NCI-H748 treated with DMSO at 0.1 percent for 48 hours (cell line): ENCODE measurements around the gene GPER1.
A peak's percentile ranks its signal among the peaks of the same experiment; 100 is the strongest.
"Not testable (repeated sequence)": the region's sequence is repeated elsewhere in the genome, so short reads cannot be mapped to it uniquely, and the experiment has no call there.

Source experiments
- DNase-seq: peaks from one replicate; lab custom pipeline; 2025; lab: John Stamatoyannopoulos, UW

The GPER1 gene

DNA sequence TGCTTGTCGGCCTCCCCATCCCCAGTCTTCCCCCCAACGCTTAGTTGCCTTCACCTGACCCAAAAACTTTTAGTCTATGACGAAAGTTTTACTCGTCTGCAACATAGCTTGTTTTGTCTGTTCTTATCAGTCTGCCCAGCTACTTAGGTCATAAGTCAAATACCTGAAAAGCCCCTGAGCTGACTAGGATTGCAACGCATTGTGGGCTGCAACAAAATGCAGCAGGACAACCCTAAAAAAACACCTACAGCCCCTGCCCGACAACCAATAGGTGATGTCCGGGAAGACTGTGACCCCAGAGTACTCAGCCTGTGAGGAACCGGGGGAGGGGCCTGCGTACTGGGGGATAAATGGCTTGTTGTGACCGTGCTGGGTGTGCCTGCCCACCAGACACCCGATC, 19.3 kb upstream of the GPER1 start:
- DNase-seq, result no peak

DNA sequence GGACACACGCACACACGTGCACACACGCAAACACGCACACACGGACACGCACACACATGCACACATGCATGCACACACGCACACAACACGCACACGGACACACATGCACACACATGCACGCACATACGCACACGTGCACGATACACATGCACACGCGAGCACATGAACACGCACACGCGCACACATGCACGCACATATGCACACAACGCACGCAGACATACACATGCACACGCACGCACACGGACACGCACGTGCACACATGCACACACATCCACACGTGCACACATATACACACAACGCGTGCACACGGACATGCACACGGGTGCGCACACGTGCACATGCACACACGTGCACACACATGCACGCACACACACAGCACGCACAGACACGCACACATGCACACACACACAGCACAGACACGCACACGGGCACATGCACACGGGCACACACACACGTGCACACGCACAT, 17.3 kb upstream of the GPER1 start:
- no peak for DNase-seq

DNA sequence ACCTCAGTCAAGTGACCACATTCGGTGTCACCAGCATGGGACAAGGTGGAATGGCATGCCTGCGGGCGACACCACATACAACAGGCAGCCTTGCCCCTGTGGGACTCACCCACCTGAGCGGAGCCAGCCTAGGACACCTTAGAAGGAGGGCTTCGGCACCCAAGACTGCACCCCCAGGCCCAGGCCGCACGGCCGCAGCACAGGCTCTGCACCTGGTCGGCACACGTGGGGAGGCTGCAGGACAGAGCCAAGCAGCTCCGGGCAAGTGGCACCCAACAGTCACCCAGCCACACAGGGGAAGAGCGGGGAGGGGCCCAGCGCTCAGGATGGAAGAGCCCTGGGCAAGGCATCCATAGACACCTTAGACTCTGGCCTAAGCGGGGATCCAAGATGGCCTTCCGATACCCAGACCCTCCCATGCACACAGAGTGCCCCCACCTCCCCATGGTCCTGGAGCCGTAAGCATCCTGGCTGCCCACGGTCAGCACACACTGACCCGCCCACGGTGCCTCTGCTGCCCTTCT, 16.1 kb upstream of the GPER1 start:
- no peak for DNase-seq

DNA sequence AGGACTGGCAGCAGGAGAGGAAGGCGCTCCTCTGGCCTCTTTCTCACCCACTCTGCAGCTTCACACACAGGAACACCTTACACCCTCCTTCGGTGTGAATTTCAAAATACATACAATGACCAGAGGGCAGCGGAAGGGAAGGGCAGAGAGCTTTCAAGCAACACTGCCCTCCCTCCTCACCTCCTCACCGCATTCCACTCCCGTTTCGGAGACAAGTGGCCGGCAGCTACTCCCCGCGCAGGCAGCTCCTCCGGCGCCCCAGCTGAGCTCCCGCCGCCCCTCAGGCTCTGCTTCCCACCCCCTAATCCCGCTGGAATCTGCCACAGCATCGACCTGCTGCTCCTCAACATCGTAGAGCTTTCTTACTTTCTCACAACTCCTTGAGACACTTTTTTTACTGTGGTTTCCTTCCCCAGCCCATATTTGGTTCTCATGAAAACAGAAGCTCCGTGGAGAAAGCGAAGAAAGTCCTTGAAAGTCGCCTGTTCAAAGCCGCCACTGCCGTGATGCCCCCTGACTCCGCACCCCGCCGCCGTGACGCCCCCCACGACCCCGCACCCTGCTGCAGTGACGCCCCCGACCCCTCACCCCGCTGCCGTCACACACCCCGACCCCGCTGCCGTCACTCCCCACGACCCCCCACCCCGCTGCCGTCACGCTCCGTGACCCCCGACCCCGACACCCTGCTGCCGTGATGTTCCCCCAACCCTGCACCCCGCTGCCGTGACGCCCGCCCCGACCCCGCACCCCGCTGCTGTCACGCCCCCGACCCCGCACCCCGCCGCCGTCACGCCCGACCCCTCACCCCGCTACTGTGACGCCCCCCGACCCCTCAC, 14.6 kb upstream of the GPER1 start:
- DNase-seq, result no peak

DNA sequence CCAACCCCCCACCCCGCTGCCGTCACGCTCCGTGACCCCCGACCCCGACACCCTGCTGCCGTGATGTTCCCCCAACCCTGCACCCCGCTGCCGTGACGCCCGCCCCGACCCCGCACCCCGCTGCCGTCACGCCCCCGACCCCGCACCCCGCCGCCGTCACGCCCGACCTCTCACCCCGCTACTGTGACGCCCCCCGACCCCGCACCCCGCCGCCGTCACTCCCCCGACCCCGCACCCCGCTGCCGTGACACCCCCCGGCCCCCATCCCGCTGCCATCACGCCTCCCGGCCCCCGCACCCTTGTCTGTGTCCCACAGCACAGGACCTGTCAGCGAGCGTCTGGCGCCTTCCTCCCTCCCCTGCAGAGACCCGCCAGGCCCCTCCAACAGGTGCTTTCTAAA, 13.9 kb upstream of the GPER1 start:
- DNase-seq, result not testable (repeated sequence)

DNA sequence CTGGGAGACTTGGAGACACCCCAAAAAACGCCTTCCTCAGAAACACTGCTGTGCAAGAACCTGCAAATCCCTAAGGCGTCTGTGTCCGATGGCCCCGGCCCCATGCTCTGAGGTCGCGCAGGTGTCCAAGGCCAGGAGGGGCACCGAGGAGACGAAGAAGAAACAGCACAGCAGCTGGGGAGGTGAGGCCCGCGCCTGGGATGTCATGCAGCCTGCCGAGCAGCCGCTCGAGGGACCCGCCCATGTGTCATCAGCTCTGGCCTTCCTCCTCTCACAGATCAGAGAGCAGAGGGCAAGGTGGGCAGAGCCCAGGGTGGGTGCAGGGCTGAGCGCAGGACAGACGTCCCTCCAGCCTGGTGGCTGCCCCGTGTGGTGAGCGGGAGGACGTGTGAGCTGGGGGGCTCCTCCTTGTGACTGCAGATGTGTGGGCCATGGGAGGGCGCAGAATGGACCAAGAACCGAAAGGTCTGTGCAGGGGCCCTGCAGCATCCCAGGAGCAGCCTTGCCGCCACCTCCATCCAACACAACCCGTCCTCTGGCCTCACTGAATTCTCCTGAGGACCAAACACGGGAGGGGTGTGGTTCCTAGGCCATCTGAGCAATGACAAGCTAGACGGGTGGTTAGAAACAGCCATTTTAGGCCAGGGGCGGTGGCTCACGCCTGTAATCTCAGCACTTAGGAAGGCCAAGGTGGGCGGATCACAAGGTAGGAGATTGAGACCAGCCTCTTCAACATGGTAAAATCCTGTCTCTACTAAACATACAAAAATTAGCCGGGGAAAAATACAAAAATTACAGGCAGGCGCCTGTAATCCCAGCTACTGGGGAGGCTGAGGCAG, 13.1 kb upstream of the GPER1 start:
- no peak for DNase-seq

DNA sequence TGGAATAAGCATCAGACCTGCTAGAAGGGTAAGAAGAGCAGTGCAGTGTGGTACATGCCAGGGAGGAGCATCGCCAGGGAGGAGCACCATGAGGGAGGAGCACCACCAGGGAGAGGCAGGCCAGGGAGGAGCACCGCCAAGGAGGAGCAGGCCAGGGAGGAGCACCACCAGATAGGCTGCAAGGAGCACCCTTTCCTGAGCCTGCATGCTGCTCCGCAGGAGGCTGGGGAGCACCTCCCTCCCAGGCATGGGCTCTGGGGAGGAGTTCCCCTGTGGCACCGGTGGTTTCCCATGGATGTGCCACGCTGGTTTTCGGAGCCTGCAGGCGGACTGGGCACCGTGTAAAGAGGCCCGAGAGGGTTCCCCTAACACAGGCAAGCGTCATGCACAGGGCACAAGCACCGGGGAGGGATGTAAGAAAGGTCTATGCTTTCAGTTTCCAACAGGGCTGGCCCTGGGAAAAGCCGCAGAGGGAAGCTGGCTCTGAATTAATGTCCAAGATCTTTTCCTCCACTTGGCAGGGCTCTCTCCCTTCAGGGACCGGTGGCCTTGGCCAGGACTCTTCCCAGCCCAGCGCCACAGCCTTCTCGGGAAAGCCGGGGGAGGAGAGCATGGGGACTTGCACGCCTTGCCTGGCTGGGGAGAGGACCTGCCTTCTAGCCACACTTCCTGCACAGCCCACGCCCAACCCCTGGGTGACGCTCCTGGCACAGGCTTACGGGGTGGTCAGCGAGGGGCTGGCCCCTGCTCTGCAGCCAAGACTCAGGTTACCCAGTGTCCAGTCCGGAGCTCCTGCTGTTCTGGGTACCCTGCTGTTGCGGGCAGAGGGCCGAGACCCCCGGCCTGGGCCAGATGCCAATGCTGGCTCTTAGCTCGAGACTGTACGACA, 11.5 kb upstream of the GPER1 start:
- no peak for DNase-seq

DNA sequence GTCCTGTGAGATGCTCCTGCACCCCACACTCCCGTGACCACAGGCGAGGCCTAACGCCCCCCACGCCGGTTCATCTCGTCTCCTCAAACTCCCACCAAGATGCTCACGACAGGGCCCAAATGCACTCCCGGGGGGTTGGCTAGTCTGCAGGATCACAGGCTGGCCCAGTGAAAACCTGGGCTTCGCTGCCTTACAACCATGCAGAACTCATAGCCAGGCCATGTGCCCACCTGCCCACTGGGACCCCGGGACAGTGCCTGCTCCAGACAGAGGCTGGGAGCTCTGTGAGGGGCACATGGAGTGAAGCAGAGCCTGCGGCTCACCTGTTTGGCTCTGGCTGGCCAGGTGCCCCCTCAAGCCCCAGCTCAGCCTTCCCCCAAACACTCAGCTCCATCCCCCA, 9.4 kb upstream of the GPER1 start:
- DNase-seq, result no peak

DNA sequence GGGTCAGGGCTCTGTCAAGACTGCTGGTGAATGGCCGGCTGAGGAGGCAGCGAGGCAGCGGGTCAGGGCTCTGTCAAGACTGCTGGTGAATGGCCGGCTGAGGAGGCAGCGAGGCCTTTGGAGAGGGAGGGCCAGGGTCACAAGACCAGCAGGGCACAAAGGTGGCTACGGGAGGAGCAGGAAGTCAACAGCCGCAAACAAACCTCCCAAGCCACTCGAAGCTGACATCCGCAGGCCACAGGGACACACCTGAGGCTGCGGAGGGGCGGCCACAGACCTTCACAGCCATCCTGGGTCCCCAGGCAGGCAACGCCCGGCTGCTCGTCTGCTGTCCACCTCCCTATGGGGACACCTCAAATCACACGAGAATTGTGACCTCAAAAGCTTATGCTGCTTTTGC, 8.9 kb upstream of the GPER1 start:
- DNase-seq, result no peak

DNA sequence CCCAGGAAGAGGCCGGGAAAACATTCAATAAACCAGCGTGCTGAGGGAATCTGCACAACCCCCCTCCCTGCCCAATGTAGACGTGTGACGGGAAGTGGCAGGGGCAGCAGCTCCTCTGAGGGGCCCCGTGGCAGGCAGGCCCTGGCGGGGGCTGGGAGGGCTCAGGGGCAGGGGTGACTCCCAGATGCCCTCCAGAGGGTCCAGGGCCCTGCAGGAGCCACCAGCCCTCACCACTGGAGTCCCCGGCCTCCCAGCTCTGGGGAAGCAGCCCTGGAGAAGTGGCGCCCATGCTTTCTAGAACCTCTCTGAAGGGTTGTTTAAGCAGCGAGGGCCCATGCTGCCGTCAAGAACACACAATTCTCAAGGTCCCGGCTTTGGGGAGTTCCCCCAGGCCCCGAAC, 8.4 kb upstream of the GPER1 start:
- DNase-seq, result no peak

DNA sequence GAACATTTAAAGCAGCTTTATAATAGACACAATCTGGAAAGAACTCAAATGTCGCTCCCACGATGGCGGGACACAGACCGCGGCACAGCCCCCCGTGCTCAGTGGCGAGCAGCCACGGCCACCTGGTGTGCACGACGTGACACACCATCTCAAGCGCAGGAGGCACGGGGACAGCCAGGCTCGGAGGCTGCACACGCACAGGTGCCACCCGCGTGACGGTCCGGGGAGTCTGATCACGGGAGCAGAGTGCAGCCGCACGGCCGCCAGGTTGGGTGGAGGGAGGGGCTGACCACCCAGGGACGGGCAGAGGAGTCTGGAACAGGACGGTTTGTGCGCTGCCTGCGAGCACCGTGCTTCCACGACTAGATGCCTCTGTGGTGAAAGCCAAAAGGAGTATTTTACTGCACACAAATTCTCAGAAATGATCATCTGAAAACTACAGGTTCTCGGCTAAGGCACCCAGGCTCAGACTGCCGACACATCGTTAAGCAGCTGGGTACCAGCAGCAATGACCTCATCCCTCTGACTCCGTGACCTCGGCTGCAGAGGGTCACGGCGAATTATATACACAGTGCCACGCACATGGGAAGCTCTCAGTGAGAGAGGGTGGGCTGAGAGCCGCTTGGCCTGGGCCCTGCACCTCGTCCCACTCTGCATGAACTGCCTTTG, 7.5 kb upstream of the GPER1 start:
- DNase-seq, result no peak

DNA sequence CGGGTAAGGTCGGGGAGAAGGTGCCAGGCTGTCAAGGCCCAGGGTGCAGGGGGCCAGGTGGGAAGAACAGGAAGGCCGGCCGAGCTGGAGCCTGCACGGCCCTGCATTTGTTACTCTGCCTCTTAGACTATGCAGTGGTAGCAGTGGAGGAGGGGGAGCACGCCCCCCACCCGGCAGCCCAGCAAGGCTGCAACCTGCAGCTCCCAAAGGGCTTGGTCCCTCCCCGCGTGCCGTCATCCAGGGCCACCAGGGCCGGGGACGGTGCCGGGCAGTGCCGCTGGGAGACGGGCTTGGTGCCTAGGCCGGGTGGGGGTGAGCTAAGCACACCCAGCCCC, 7.0 kb upstream of the GPER1 start:
- no peak for DNase-seq

DNA sequence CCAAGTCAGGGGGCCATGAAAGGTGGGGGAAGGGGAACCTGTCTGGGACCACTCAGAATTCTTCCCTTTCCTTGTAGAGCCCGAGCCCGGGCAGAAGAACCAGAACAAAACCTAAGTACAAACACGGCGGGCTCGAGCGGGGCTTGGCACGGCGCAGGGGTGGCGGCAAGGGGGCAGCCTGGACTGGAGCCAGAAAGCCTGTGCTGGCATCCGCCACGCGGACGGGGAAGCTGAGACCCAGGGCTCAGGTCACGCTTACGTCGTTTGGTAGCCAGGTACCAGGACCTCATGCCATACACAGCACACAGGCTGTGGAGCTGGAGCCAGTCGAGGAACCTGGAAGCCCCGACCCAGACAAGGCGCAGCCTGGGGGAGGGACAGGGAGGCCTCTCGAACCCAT, 6.6 kb upstream of the GPER1 start:
- DNase-seq, result no peak

DNA sequence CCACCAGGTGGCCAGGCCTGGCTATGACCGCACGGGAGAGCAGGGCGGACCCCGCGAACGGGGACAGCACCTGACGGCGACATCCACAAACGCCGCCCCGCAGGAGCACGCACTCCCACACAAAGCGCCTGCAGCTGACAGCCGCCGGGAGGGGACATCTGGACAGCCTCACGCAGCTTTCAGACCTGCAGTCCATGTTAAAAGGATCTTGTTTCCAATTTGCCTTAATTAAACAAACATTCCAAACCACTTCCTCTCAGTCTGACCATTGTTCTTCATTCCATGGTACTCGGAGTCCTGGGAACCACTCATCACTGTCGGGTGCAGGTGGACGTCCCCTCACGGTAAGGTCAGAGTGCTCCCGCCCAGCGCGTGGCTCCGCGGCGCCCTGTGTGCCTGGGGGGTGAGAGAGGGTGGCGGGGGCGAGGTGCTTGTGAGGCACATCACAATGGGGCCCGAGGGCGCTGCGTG, 5.9 kb upstream of the GPER1 start:
- DNase-seq, result peak; percentile 79

DNA sequence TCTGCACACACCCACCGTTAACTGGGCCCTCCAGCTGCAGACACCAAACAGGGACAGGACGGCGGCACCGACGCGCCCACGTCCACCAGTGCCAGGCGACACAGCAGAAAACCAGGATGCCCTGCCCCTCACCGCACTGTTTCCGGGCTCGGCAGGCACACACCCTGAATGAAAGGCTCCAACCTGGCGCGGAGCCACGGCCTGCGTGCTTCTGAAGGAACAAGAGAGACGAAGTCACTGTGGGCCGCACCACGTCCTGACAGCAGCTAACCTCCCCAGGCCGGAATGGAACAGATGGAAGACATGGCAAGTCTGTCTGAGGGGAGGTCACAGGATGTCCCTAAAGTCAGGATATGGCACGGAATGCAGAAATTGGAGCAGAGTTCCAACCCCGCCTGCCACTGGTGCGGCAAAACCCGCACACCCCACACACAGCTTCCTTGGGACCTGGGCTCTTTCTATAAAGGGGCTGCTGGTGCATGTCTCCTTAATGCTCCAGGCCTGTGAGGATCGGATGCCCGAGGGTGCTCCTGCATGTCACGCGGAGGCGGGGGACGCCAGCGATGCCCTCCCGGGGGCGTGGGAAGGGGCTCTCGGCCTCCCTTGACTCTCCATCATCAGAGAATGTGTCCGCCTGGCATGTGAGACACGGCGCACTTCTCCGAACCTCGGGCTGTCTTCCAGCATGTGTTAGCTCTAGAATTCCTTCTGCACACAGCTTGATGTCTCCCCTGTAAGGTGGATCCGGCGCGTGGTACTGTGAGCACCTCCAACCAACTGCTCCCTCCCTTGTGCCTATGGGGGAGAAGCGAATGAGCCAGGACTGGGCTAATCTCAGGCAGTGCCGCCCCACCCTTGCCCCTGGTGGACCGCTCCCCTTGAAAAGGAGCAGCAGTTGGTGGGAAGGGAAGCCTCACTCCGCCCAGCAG, 3.9 kb upstream of the GPER1 start:
- no peak for DNase-seq

DNA sequence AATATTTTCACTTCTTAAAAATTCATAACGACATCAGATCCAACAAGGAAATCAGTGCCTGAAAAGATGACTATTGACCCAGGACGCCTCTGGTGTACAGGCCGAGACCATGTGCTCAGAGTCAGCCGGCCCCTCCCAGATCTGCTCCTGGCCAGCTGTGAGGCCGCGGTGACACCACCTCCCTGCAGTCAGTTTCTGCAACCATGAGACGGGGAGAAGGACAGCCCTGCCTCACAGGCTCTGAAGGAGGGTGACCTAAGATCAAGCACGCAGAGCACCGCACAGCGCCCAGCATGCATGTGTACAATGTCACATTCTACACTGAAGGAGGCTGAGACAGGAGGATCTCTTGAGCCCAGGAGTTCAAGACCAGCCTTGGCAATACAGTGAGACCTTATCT, 2.6 kb upstream of the GPER1 start:
- DNase-seq, result no peak

DNA sequence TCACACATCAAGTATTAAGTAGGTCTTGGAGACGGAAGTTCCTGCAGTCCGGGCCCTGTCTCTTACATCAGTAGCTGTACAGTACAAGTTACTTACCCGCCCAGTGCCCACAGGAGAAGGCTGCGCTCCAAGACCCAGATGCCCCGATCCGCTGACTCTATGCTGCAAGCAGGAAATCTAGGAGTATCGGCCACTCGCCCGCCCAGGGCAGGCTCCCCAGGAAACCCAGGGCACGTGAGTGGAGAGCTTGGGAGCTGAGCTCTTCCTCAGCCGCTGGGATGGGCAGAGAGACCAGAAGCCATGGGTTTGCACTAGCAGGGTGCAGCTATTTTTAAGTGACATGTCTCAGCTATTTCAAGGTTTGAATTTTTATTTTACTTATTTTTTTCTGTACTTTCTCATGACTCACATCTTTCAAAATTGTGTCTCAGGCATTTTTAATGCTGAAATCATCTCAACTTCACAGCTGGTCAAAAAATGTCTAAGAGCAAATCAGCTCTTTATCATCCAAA, 1.9 kb upstream of the GPER1 start:
- DNase-seq, result no peak

DNA sequence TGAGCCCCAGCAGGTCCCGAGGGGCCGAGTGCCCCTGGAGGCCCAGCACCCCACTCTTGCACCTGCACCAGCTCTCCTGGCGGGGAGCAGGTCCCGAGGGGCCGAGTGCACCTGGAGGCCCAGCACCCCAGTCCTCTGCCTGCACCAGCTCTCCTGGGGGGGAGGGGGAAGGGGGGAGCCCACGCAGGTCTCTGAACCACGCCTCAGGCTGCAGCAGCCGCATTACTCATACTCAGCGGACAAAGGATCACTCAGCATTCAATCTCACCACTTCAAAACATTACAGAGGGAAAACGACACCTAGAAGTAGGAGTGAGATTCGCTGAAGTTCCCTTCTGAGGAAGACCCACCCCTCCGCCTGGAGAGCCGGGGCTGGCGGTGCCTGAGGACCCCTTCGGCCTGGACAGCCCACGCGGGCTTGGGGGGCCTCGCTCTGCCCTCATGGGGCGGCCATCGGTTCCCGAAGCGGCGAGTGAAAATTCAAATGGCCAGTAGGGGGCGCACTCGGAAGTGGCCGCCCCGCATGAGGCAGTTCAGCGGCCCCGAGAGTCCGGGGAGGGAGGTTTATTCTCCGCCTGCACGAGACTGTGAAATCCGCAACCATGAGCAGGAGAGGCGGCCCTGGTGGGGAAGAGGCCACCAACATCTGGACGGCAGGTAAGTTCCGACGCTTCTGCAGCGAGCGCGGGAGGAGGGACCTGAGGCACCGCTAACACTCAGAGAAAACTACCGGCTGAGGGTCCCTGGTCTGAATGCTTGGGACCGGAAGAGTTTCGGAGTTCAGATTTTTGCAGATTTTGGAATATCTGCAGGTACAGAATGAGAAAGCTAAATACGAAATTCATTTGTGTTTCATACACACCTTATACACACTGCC, 1.1 kb upstream of the GPER1 start:
- DNase-seq, result no peak

DNA sequence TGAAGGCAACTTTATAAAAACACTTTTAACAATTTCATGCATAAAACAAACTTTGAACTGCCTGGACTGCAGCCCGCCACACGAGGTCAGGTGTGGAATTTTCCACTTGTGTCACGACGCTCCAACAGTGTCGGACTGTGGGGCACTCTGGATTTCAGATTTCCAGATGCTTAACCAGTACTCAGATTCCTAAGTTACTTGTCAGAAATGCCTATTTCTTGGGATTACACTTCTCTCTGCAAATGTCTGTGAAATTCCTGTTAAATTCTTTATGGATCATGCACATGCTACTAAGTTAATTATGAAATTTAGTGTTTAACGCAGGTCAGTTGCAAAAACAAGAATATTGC, 473 bp upstream of the GPER1 start:
- no peak for DNase-seq
